Thyroid gland (tissue), 4 donors: ENCODE results near the gene TMEM8B. TPM values are rescaled to one million over a fixed set of nuclear protein-coding genes. Genes with fewer than 3 reads are reported as not detected.
"Not testable (repeated sequence)": the region's sequence is repeated elsewhere in the genome, so short reads cannot be mapped to it uniquely, and the experiment has no call there.

Source experiments
- DNase-seq, 2 donors: peaks; one replicate each; pipeline ENCODE4 v3.0.0-alpha.2; 2019
- H3K27ac ChIP-seq, 3 donors: fragments of 200-600 bp; sonication (generic); 1 replicate in 2 of 3; 2 replicates in 1 of 3; pipeline ENCODE4 v1.5.1; 2016 to 2019; ENCODE audit warnings: mild to moderate bottlenecking in 1 of 3, moderate library complexity in 1 of 3
- H3K27me3 ChIP-seq: fragments of 200-600 bp; sonication (generic); one replicate; pipeline ENCODE4 v1.5.1; 2019
- H3K36me3 ChIP-seq, 2 donors: fragments of 200-600 bp; sonication (generic); one replicate each; pipeline ENCODE4 v1.5.1; 2016 to 2019
- H3K4me1 ChIP-seq, 2 donors: fragments of 200-600 bp; sonication (generic); one replicate each; pipeline ENCODE4 v1.5.1; 2017 to 2019
- H3K4me3 ChIP-seq, 3 donors: fragments of 200-600 bp; sonication (generic); replicated peaks in 1 of 3; 1 replicate in 2 of 3; 2 replicates in 1 of 3; pipeline ENCODE4 v1.5.1; 2016; ENCODE audit warnings: mild to moderate bottlenecking in 1 of 3
- H3K9me3 ChIP-seq: fragments of 200-600 bp; sonication (generic); one replicate; pipeline ENCODE4 v1.5.1; 2017
- CTCF ChIP-seq, 6 experiments: fragments of 200-600 bp in 3 of 6; fragments of 450-650 bp in 3 of 6; sonication (generic) in 3 of 6; IDR thresholded peaks; one replicate each; pipeline ENCODE4 v1.5.1; 2016 to 2019; ENCODE audit warnings: antibody characterized with exemption in 6 of 6, mild to moderate bottlenecking in 2 of 6, inconsistent platforms in 1 of 6, moderate library complexity in 1 of 6
- POLR2A ChIP-seq, 2 donors: fragments of 450-650 bp; IDR thresholded peaks; one replicate each; pipeline ENCODE4 v1.6.1; 2017; ENCODE audit warnings: antibody characterized with exemption in 2 of 2, mild to moderate bottlenecking in 2 of 2, moderate library complexity in 1 of 2
- WGBS, 2 donors: methylation state at CpG; one replicate each; pipeline ENCODE4 v1.1.5; 2017; 5-methylcytosine and 5-hydroxymethylcytosine counted together
- intact Hi-C: fragments of 100-400 bp; cut with DNase I; formaldehyde crosslinking; loops from one replicate; pipeline ENCODE4 v1.15.1; 2023
- total RNA-seq, 4 donors: library from RNA; depleted of rRNA; stranded (reverse); fragments of >200 nt; gene quantifications; one replicate each; pipeline ENCODE4 v1.2.3, GENCODE V29; 2016

Gene TMEM8B
- total RNA-seq, 4 donors from 2014 or later: 8.5 to 17.4 (median 15.8) TPM

GRCh38 chr9:35871545-35871944, 42.5 kb downstream of the TMEM8B start:
- Histone ChIP-seq H3K4me3 (no peak overlapping the region), H3K9me3 (no peaks in the 10 kb centered on the region), H3K4me1 (no peaks in the 10 kb centered on the region), H3K27me3 (no peaks in the 10 kb centered on the region), H3K27ac (no peak overlapping the region), H3K36me3 (no peaks in the 10 kb centered on the region)
- intact Hi-C loops: no loop called here
- 76 to 82% methylated on average over 3 of the region's 3 CpGs for WGBS, 2 donors
- TF ChIP-seq CTCF (IDR thresholded peaks at IDR 0.05) (no peak), POLR2A (IDR thresholded peaks at IDR 0.05) (no peak)
- no peak for DNase-seq

DNA sequence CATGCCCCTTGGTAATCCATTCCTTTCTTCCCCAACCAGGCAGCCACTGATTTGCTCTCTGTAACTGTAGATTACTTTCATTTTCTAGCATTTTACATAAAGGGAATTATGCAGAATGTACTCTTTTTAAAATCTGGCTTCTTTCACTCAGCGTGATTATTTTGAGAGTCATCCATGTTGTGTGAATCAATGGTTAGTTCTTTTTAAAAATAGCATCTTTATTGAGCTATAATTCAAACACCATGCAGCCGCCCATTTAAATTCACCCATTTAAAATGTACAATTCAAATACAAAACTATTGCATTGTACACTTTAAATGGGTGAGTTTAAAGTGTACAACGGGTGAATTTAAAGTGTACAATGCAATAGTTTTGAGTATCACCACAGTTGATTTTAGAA, 43.5 kb downstream of the TMEM8B start:
- H3K4me3 ChIP-seq: no peak overlapping the region
- H3K36me3 ChIP-seq: no peaks in the 10 kb centered on the region
- TF ChIP-seq CTCF (IDR thresholded peaks at IDR 0.05): no peak
- no peak for TF ChIP-seq POLR2A (IDR thresholded peaks at IDR 0.05)
- no peak for DNase-seq
- intact Hi-C loops: no loop called here
- H3K4me1 ChIP-seq: no peaks in the 10 kb centered on the region
- H3K27ac ChIP-seq: no peak overlapping the region
- H3K9me3 ChIP-seq: no peaks in the 10 kb centered on the region
- 76 to 78% methylated on average over 3 of the region's 3 CpGs for WGBS, 2 donors
- no peaks in the 10 kb centered on the region for H3K27me3 ChIP-seq

DNA sequence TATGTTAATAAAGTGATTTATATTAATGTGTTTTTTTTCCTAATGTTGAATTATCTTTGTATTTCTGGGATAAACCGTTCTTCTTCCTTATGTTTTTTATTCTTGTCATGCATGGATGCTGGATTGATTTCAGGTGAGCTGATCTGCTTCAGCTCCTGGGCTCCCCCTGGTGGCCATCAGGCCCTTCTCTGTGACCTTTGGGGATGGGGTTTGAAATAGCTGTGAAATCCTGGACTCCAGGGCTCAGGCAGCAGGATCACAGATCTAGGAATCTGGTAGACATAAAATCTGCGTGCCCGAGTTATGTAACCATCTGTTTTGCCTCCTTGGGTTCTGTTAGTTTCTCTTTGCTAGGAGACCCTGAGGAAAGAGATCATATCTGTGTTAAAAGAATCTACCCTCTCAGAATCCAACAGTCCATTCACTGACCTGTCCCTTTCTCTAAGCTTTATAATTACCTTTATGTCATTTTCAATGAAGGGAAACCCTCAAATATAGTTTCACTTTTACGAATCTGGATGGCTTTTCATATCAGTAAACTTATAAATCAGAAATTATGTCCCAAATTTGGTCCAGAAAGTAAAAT, 53.3 kb downstream of the TMEM8B start:
- Histone ChIP-seq H3K27me3 (no peaks in the 10 kb centered on the region), H3K4me3 (no peak overlapping the region), H3K27ac (no peak overlapping the region), H3K9me3 (no peaks in the 10 kb centered on the region), H3K36me3 (no peaks in the 10 kb centered on the region), H3K4me1 (no peaks in the 10 kb centered on the region)
- DNase-seq: peak; percentile 86 to 92
- TF ChIP-seq CTCF (IDR thresholded peaks at IDR 0.05) (peak; percentile 89 to 94 (median 94)), POLR2A (IDR thresholded peaks at IDR 0.05) (no peak)
- intact Hi-C loops: loop anchor here (2.0 to 10.0 kb wide), 3 partner anchors 55 to 238 kb away; partner anchors contain the start of genes FAM221B and TMEM8B
- 1 to 3% methylated on average over 4 of the region's 4 CpGs for WGBS, 2 donors

- H3K9me3 ChIP-seq: no peaks in the 10 kb centered on the region
- TF ChIP-seq CTCF (IDR thresholded peaks at IDR 0.05) (no peak), POLR2A (IDR thresholded peaks at IDR 0.05) (no peak)
- no peak overlapping the region for H3K27ac ChIP-seq
- WGBS, 2 donors: 68 to 72% methylated on average over 3 of the region's 3 CpGs
- no peaks in the 10 kb centered on the region for H3K4me1 ChIP-seq
- H3K36me3 ChIP-seq: no peaks in the 10 kb centered on the region
- H3K4me3 ChIP-seq: no peak overlapping the region
- intact Hi-C loops: loop anchor here (2.0 to 10.0 kb wide), 3 partner anchors 56 to 238 kb away; partner anchors contain the start of genes FAM221B and TMEM8B
- H3K27me3 ChIP-seq: no peaks in the 10 kb centered on the region
- DNase-seq: no peak
Observed at GRCh38 chr9:35882996-35883395, 54.0 kb downstream of the TMEM8B start.

- 73 to 78% methylated on average over 3 of the region's 3 CpGs for WGBS, 2 donors
- not testable (repeated sequence) for DNase-seq, H3K4me3 ChIP-seq, H3K4me1 ChIP-seq, H3K36me3 ChIP-seq, H3K27me3 ChIP-seq, H3K27ac ChIP-seq, H3K9me3 ChIP-seq
- intact Hi-C loops: loop anchor here (5.0 to 10.0 kb wide), 2 partner anchors 58 to 240 kb away; partner anchors contain the start of genes FAM221B and TMEM8B
Observed at GRCh38 chr9:35884908-35885307, 55.9 kb downstream of the TMEM8B start.
